B cell (primary cell): ENCODE measurements around the gene YPEL3.

ENCODE experiments used
- EZH2 ChIP-seq: IDR thresholded peaks from 2 replicates; pipeline ENCODE4 v1.6.1; 2012; ENCODE audit warnings: borderline replicate concordance, low read depth, mild to moderate bottlenecking, moderate library complexity, low read length; ENCODE audit not compliant: insufficient read depth, poor library complexity, severe bottlenecking
- TF ChIP-seq, protein P1 (sequence below): fragments of 200-600 bp; IDR thresholded peaks from one replicate; pipeline ENCODE4 v1.8.0; 2022; ENCODE audit warnings: antibody characterized with exemption, mild to moderate bottlenecking

GRCh38 chr16:30136971-30137605 lies 41.1 kb upstream of the YPEL3 start:
- TF ChIP-seq EZH2, result no peak
- TF ChIP-seq, protein P1, sequence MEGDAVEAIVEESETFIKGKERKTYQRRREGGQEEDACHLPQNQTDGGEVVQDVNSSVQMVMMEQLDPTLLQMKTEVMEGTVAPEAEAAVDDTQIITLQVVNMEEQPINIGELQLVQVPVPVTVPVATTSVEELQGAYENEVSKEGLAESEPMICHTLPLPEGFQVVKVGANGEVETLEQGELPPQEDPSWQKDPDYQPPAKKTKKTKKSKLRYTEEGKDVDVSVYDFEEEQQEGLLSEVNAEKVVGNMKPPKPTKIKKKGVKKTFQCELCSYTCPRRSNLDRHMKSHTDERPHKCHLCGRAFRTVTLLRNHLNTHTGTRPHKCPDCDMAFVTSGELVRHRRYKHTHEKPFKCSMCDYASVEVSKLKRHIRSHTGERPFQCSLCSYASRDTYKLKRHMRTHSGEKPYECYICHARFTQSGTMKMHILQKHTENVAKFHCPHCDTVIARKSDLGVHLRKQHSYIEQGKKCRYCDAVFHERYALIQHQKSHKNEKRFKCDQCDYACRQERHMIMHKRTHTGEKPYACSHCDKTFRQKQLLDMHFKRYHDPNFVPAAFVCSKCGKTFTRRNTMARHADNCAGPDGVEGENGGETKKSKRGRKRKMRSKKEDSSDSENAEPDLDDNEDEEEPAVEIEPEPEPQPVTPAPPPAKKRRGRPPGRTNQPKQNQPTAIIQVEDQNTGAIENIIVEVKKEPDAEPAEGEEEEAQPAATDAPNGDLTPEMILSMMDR, result no peak
